Gastroesophageal sphincter (tissue), 3 donors: ENCODE measurements around the gene BMP3.

Experiments
- CTCF ChIP-seq, 4 experiments: fragments of 200-600 bp in 2 of 4; fragments of 450-650 bp in 2 of 4; sonication (generic) in 1 of 4; IDR thresholded peaks; one replicate each; pipeline ENCODE4 v1.5.1; 2017 to 2019; ENCODE audit warnings: antibody characterized with exemption in 4 of 4, mild to moderate bottlenecking in 2 of 4, moderate library complexity in 2 of 4
- EP300 ChIP-seq: sonication (generic); formaldehyde crosslinking; IDR thresholded peaks from one replicate; pipeline ENCODE4 v1.6.1; 2017; ENCODE audit warnings: antibody characterized with exemption, mild to moderate bottlenecking
- POLR2A ChIP-seq, 2 donors: fragments of 450-650 bp; IDR thresholded peaks; one replicate each; pipeline ENCODE4 v1.6.1; 2017; ENCODE audit warnings: antibody characterized with exemption in 2 of 2, mild to moderate bottlenecking in 2 of 2, moderate library complexity in 1 of 2
- POLR2AphosphoS5 ChIP-seq: sonication (generic); formaldehyde crosslinking; IDR thresholded peaks from one replicate; pipeline ENCODE4 v1.6.1; 2017; ENCODE audit warnings: antibody characterized with exemption

- TF ChIP-seq EP300 (no peak), CTCF (IDR thresholded peaks at IDR 0.05) (no peak), POLR2AphosphoS5 (no peak), POLR2A (IDR thresholded peaks at IDR 0.05) (no peak)
These were observed 1.5 kb downstream of the BMP3 start for GRCh38 chr4:81031796-81032551.
